Duodenal mucosa (tissue), 2 donors: ENCODE results near the gene LIFR.

Experiments used
- H3K27ac ChIP-seq: one replicate; pipeline ENCODE4 v1.7.0; 2013; ENCODE audit warnings: low read depth, low read length
- H3K27me3 ChIP-seq, 2 donors: one replicate each; pipeline ENCODE4 v1.7.0; 2013; ENCODE audit warnings: low read length in 2 of 2, control low read depth in 1 of 2; ENCODE audit not compliant: insufficient read depth in 2 of 2, control insufficient read depth in 1 of 2
- H3K36me3 ChIP-seq, 2 donors: one replicate each; pipeline ENCODE4 v1.7.0; 2013; ENCODE audit warnings: low read length in 2 of 2, control low read depth in 1 of 2; ENCODE audit not compliant: insufficient read depth in 2 of 2, control insufficient read depth in 1 of 2
- H3K4me1 ChIP-seq, 2 donors: one replicate each; pipeline ENCODE4 v1.7.0; 2013; ENCODE audit warnings: low read length in 2 of 2, control low read depth in 1 of 2; ENCODE audit not compliant: insufficient read depth in 2 of 2, control insufficient read depth in 1 of 2
- H3K4me3 ChIP-seq, 2 donors: one replicate each; pipeline ENCODE4 v1.7.0; 2013; ENCODE audit warnings: low read length in 2 of 2, low read depth in 1 of 2
- H3K9ac ChIP-seq, 2 donors: one replicate each; pipeline ENCODE4 v1.7.0; 2013; ENCODE audit warnings: low read length in 2 of 2, low read depth in 1 of 2
- H3K9me3 ChIP-seq, 2 donors: one replicate each; pipeline ENCODE4 v1.7.0; 2013; ENCODE audit warnings: low read length in 2 of 2, control low read depth in 1 of 2; ENCODE audit not compliant: control insufficient read depth in 1 of 2

The LIFR gene

GRCh38 chr5:38598296-38598993 lies 42.0 kb upstream of the LIFR start:
- no peak overlapping the region for H3K4me3 ChIP-seq
- H3K9me3 ChIP-seq, result no peaks in the 10 kb centered on the region
- H3K36me3 ChIP-seq, result no peaks in the 10 kb centered on the region
- no peak overlapping the region for H3K27ac ChIP-seq
- no peak overlapping the region for H3K9ac ChIP-seq
- H3K4me1 ChIP-seq, result no peaks in the 10 kb centered on the region
- no peaks in the 10 kb centered on the region for H3K27me3 ChIP-seq

- Histone ChIP-seq H3K27ac (no peak overlapping the region), H3K4me3 (no peak overlapping the region), H3K36me3 (no peaks in the 10 kb centered on the region), H3K9ac (no peak overlapping the region), H3K4me1 (no peaks in the 10 kb centered on the region), H3K27me3 (no peaks in the 10 kb centered on the region), H3K9me3 (no peaks in the 10 kb centered on the region)
Observed at GRCh38 chr5:38596981-38597380, 40.5 kb upstream of the LIFR start.

GRCh38 chr5:38595132-38595745 lies 38.8 kb upstream of the LIFR start:
- H3K4me3 ChIP-seq, result no peak overlapping the region
- H3K9me3 ChIP-seq, result no peaks in the 10 kb centered on the region
- H3K9ac ChIP-seq, result no peak overlapping the region
- no peaks in the 10 kb centered on the region for H3K36me3 ChIP-seq
- H3K27ac ChIP-seq, result no peak overlapping the region
- no peaks in the 10 kb centered on the region for H3K4me1 ChIP-seq
- no peaks in the 10 kb centered on the region for H3K27me3 ChIP-seq

- Histone ChIP-seq H3K9ac (no peak overlapping the region), H3K36me3 (no peaks in the 10 kb centered on the region), H3K4me1 (no peaks in the 10 kb centered on the region), H3K27ac (no peak overlapping the region), H3K9me3 (no peaks in the 10 kb centered on the region), H3K27me3 (no peaks in the 10 kb centered on the region), H3K4me3 (no peak overlapping the region)
Observed at GRCh38 chr5:38593959-38594358, 37.5 kb upstream of the LIFR start.

GRCh38 chr5:38591523-38591849 lies 35.0 kb upstream of the LIFR start:
- Histone ChIP-seq H3K4me1 (no peaks in the 10 kb centered on the region), H3K27me3 (no peaks in the 10 kb centered on the region), H3K9me3 (no peaks in the 10 kb centered on the region), H3K27ac (no peak overlapping the region), H3K9ac (no peak overlapping the region), H3K4me3 (no peak overlapping the region), H3K36me3 (no peaks in the 10 kb centered on the region)

GRCh38 chr5:38590838-38591522 lies 34.5 kb upstream of the LIFR start:
- Histone ChIP-seq H3K27ac (no peak overlapping the region), H3K9me3 (no peaks in the 10 kb centered on the region), H3K36me3 (no peaks in the 10 kb centered on the region), H3K4me1 (no peaks in the 10 kb centered on the region), H3K4me3 (no peak overlapping the region), H3K9ac (no peak overlapping the region), H3K27me3 (no peaks in the 10 kb centered on the region)

GRCh38 chr5:38589629-38590028 lies 33.2 kb upstream of the LIFR start:
- H3K36me3 ChIP-seq, result no peaks in the 10 kb centered on the region
- H3K4me3 ChIP-seq, result no peak overlapping the region
- no peaks in the 10 kb centered on the region for H3K27me3 ChIP-seq
- H3K27ac ChIP-seq, result no peak overlapping the region
- H3K9me3 ChIP-seq, result no peaks in the 10 kb centered on the region
- H3K9ac ChIP-seq, result no peak overlapping the region
- H3K4me1 ChIP-seq, result no peaks in the 10 kb centered on the region

- no peaks in the 10 kb centered on the region for H3K9me3 ChIP-seq
- no peak overlapping the region for H3K4me3 ChIP-seq
- no peaks in the 10 kb centered on the region for H3K36me3 ChIP-seq
- no peaks in the 10 kb centered on the region for H3K27me3 ChIP-seq
- H3K27ac ChIP-seq, result no peak overlapping the region
- H3K9ac ChIP-seq, result no peak overlapping the region
- no peaks in the 10 kb centered on the region for H3K4me1 ChIP-seq
Observed at GRCh38 chr5:38585816-38586215, 29.4 kb upstream of the LIFR start.

GRCh38 chr5:38583500-38583899 lies 27.1 kb upstream of the LIFR start:
- no peaks in the 10 kb centered on the region for H3K27me3 ChIP-seq
- no peak overlapping the region for H3K27ac ChIP-seq
- H3K9ac ChIP-seq, result no peak overlapping the region
- H3K36me3 ChIP-seq, result no peaks in the 10 kb centered on the region
- no peaks in the 10 kb centered on the region for H3K9me3 ChIP-seq
- no peaks in the 10 kb centered on the region for H3K4me1 ChIP-seq
- H3K4me3 ChIP-seq, result no peak overlapping the region

GRCh38 chr5:38582975-38583319 lies 26.5 kb upstream of the LIFR start:
- Histone ChIP-seq H3K9ac (no peak overlapping the region), H3K36me3 (no peaks in the 10 kb centered on the region), H3K27me3 (no peaks in the 10 kb centered on the region), H3K27ac (no peak overlapping the region), H3K4me1 (no peaks in the 10 kb centered on the region), H3K9me3 (no peaks in the 10 kb centered on the region), H3K4me3 (no peak overlapping the region)
